Aorta (tissue), 5 donors: ENCODE data around the gene PNPLA1. TPM values are rescaled to one million over a fixed set of nuclear protein-coding genes. Genes with fewer than 3 reads are reported as not detected.

ENCODE experiments used
- ATAC-seq: fragments of 200-7000 bp; cut with Tn5 transposase; one replicate; pipeline ENCODE4 v1.9.1; 2022; ENCODE audit warnings: moderate library complexity; ENCODE audit not compliant: low FRiP score
- DNase-seq, 2 donors: peaks; one replicate each; pipeline ENCODE4 v3.0.0-alpha.2; 2020
- H3K27ac ChIP-seq, 2 donors: one replicate each; pipeline ENCODE4 v1.5.1; 2013; ENCODE audit warnings: low read length in 2 of 2, mild to moderate bottlenecking in 2 of 2, moderate library complexity in 2 of 2, control low read depth in 1 of 2, inconsistent platforms in 1 of 2, low read depth in 1 of 2
- H3K27me3 ChIP-seq, 2 donors: one replicate each; pipeline ENCODE4 v1.6.1; 2013; ENCODE audit warnings: control low read depth in 1 of 2, low read length in 1 of 2, mild to moderate bottlenecking in 1 of 2, moderate library complexity in 1 of 2; ENCODE audit not compliant: insufficient read depth in 2 of 2, control insufficient read depth in 1 of 2
- H3K36me3 ChIP-seq, 2 donors: one replicate each; pipeline ENCODE4 v1.6.1; 2013; ENCODE audit warnings: control low read depth in 1 of 2, low read length in 1 of 2, mild to moderate bottlenecking in 1 of 2; ENCODE audit not compliant: insufficient read depth in 2 of 2, control insufficient read depth in 1 of 2
- H3K4me1 ChIP-seq, 2 donors: one replicate each; pipeline ENCODE4 v1.6.1; 2013; ENCODE audit warnings: low read length in 2 of 2, control low read depth in 1 of 2, mild to moderate bottlenecking in 1 of 2, moderate library complexity in 1 of 2; ENCODE audit not compliant: insufficient read depth in 2 of 2, control insufficient read depth in 1 of 2
- H3K4me3 ChIP-seq, 2 donors: one replicate each; pipeline ENCODE4 v1.5.1; 2013; ENCODE audit warnings: low read length in 2 of 2, control low read depth in 1 of 2, mild to moderate bottlenecking in 1 of 2
- H3K9me3 ChIP-seq: one replicate; pipeline ENCODE4 v1.6.1; 2013; ENCODE audit warnings: mild to moderate bottlenecking, low read length; ENCODE audit not compliant: control insufficient read depth
- WGBS, 2 donors: extraction: QIAGEN DNeasy Blood & Tissue Kit; methylation state at CpG; one replicate each; pipeline ENCODE4 v1.1.7; 2013; 5-methylcytosine and 5-hydroxymethylcytosine counted together
- intact Hi-C, 2 donors: fragments of 100-400 bp; cut with DNase I; formaldehyde crosslinking; loops; one replicate each; pipeline versions ENCODE4 v1.14.2 to v1.15.0; 2022
- polyA plus RNA-seq, 2 donors: library from polyadenylated mRNA; stranded (reverse); fragments of 200-250 nt; gene quantifications; one replicate each; pipeline ENCODE4 v1.2.3, GENCODE V29; 2013
- total RNA-seq, 2 donors: library from RNA; stranded (reverse); fragmentation: NEBNext Ultra II Directional; extraction: Animal tissue kit (Norgen Biotek cat#: 25700); gene quantifications; one replicate each; pipeline ENCODE4 v1.2.1, GENCODE V29; 2021
- donor health status: healthy with polysubstance abuse.
- donor health status: Bipolar disorder and iron deficiency.
- donor health status: DM: no; HTN: no; CAD: no.
- donor health status: DM: no; HTN: no; CAD: no.
- donor health status: DM: yes; HTN: yes; CAD: no.

Gene PNPLA1
- total and polyA plus RNA-seq, 4 donors, result 0.15 to 0.23 TPM; not detected in 2

GRCh38 chr6:36301085-36301658 lies 31.3 kb downstream of the PNPLA1 start:
- ATAC-seq, result peak; percentile 36
- Histone ChIP-seq H3K36me3 (no peaks in the 10 kb centered on the region), H3K27me3 (no peaks in the 10 kb centered on the region), H3K4me1 (no peaks in the 10 kb centered on the region), H3K4me3 (no peak overlapping the region), H3K9me3 (no peaks in the 10 kb centered on the region), H3K27ac (no peak overlapping the region)
- WGBS, 2 donors, result 69 to 79% methylated on average over 10 of the region's 10 CpGs
- no peak for DNase-seq
- intact Hi-C loops, result loop anchor here in 1 of 2 donors (5.0 kb wide), 1 partner anchor 41 kb away; no protein-coding TSS in a partner anchor

DNA sequence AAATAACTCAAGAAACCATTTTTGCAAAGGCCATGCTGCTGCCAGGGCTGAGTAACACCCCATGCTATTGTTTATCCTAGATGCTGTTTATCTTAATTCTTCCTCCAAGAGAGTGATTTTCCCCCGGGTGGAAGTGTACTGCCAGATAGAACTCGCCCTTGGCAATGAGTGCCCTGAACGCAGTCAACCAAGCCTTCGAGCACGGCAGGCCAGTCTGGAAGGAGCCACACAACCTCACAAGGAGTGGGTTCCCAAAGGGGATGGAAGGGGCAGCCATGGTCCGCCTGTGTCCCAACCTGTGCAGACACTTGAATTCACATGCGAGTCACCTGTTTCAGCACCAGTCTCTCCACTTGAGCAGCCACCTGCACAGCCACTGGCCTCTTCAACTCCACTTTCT lies 31.9 kb downstream of the PNPLA1 start:
- intact Hi-C loops, result loop anchor here (1.0 to 5.0 kb wide), 3 partner anchors 41 to 59 kb away; no protein-coding TSS in a partner anchor
- Histone ChIP-seq H3K27me3 (no peaks in the 10 kb centered on the region), H3K9me3 (no peaks in the 10 kb centered on the region), H3K4me3 (no peak overlapping the region), H3K4me1 (no peaks in the 10 kb centered on the region), H3K27ac (no peak overlapping the region), H3K36me3 (no peaks in the 10 kb centered on the region)
- peak; percentile 33 for ATAC-seq
- no peak for DNase-seq
- 24 to 29% methylated on average over 7 of the region's 7 CpGs for WGBS, 2 donors

GRCh38 chr6:36302227-36302976 lies 32.5 kb downstream of the PNPLA1 start:
- Histone ChIP-seq H3K27ac (no peak overlapping the region), H3K36me3 (no peaks in the 10 kb centered on the region), H3K4me3 (no peak overlapping the region), H3K4me1 (no peaks in the 10 kb centered on the region), H3K9me3 (no peaks in the 10 kb centered on the region), H3K27me3 (no peaks in the 10 kb centered on the region)
- ATAC-seq (peak; percentile 88), DNase-seq (peak; percentile 88 to 90)
- intact Hi-C loops, result loop anchor here (1.0 to 5.0 kb wide), 3 partner anchors 40 to 58 kb away; no protein-coding TSS in a partner anchor
- WGBS, 2 donors, result 38 to 43% methylated on average over 13 of the region's 13 CpGs

GRCh38 chr6:36305885-36306284 lies 36.0 kb downstream of the PNPLA1 start:
- DNase-seq, result no peak
- Histone ChIP-seq H3K27me3 (no peaks in the 10 kb centered on the region), H3K36me3 (no peaks in the 10 kb centered on the region), H3K4me3 (no peak overlapping the region), H3K9me3 (no peaks in the 10 kb centered on the region), H3K4me1 (no peaks in the 10 kb centered on the region), H3K27ac (no peak overlapping the region)
- 95% methylated on average over 11 of the region's 11 CpGs for WGBS, 2 donors
- no peak for ATAC-seq
- intact Hi-C loops, result no loop called here

DNA sequence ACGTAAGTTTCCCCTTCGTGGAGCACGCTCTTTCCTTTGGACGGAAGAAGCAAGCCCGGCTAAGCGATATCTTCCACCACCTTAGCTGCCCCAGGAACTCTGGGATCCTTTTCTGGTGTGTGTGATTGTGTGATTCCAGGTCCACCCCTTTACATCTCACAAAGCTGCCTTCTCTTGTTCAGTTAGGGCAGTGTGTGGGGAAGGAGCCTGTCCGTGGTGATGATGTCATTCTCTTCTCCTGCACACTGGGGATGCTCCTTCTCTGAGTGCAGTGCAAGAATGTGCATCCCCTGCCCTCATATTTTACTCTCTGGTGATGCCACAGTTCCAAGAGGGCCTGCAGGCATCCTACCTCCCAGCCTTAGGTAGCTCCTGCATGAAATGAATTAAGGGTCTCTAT lies 36.5 kb downstream of the PNPLA1 start:
- Histone ChIP-seq H3K27ac (no peak overlapping the region), H3K9me3 (no peaks in the 10 kb centered on the region), H3K4me1 (no peaks in the 10 kb centered on the region), H3K36me3 (no peaks in the 10 kb centered on the region), H3K4me3 (no peak overlapping the region), H3K27me3 (no peaks in the 10 kb centered on the region)
- DNase-seq (no peak), ATAC-seq (no peak)
- intact Hi-C loops, result no loop called here
- 86 to 90% methylated on average over 7 of the region's 7 CpGs for WGBS, 2 donors

- DNase-seq (no peak), ATAC-seq (no peak)
- intact Hi-C loops, result no loop called here
- Histone ChIP-seq H3K4me1 (no peaks in the 10 kb centered on the region), H3K27ac (no peak overlapping the region), H3K36me3 (no peaks in the 10 kb centered on the region), H3K9me3 (no peaks in the 10 kb centered on the region), H3K27me3 (no peaks in the 10 kb centered on the region), H3K4me3 (no peak overlapping the region)
- WGBS, 2 donors, result 94 to 95% methylated on average over 5 of the region's 5 CpGs
Measured at GRCh38 chr6:36308514-36308913, 38.7 kb downstream of the PNPLA1 start.

DNA sequence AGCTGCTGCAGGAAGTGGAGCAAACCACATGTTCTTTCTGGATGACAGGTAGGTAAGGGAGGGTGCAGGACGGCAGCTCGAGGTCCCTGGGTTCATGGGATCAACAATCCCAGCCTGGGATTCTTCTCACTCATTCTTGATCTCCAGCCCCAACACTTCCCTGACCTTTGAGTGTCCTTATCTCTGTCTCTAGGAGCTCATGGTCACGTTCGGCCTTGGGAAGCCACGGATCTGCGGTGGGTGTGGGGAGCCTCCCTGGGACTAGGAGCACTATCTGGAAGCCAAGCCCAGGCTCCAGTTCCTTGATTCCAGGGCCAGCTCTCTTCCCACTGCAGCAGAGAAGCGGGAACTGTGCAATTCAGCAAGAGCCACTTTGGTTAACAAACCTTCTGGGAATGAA lies 39.3 kb downstream of the PNPLA1 start:
- Histone ChIP-seq H3K4me3 (no peak overlapping the region), H3K36me3 (no peaks in the 10 kb centered on the region), H3K27me3 (no peaks in the 10 kb centered on the region), H3K9me3 (no peaks in the 10 kb centered on the region), H3K4me1 (no peaks in the 10 kb centered on the region), H3K27ac (no peak overlapping the region)
- DNase-seq (no peak), ATAC-seq (no peak)
- WGBS, 2 donors, result 84% methylated on average over 7 of the region's 7 CpGs
- intact Hi-C loops, result no loop called here

GRCh38 chr6:36309900-36310299 lies 40.0 kb downstream of the PNPLA1 start:
- Histone ChIP-seq H3K4me1 (no peaks in the 10 kb centered on the region), H3K27ac (no peak overlapping the region), H3K4me3 (no peak overlapping the region), H3K36me3 (no peaks in the 10 kb centered on the region), H3K27me3 (no peaks in the 10 kb centered on the region), H3K9me3 (no peaks in the 10 kb centered on the region)
- 81 to 96% methylated on average over 2 of the region's 2 CpGs for WGBS, 2 donors
- intact Hi-C loops, result no loop called here
- ATAC-seq (no peak), DNase-seq (no peak)
